Activated CD4-positive, alpha-beta T cell treated with anti-CD3 and anti-CD28 coated beads for 1 hour (primary cell): ENCODE measurements around the gene KLHL7.

Experiments
- DNase-seq: peaks from one replicate; pipeline ENCODE4 v3.0.0-alpha.2; 2020

KLHL7 gene

GRCh38 chr7:23105644-23106056, at the start of gene KLHL7:
TSS of gene KLHL7 (plus strand) at chr7:23105785. CDS start at chr7:23106027, 242 bp downstream.
- DNase-seq, result peak; percentile 92

- no peak for DNase-seq
Measured at GRCh38 chr7:23058408-23059096, 47.0 kb upstream of the KLHL7 start.

- no peak for DNase-seq
Measured at GRCh38 chr7:23061327-23061726, 44.3 kb upstream of the KLHL7 start.

GRCh38 chr7:23062452-23062851, 43.1 kb upstream of the KLHL7 start:
- no peak for DNase-seq

- DNase-seq, result no peak
Measured at GRCh38 chr7:23065974-23066373, 39.6 kb upstream of the KLHL7 start.

- no peak for DNase-seq
Measured at GRCh38 chr7:23067271-23067670, 38.3 kb upstream of the KLHL7 start.

GRCh38 chr7:23072048-23072447, 33.5 kb upstream of the KLHL7 start:
- DNase-seq, result no peak

GRCh38 chr7:23072922-23073321, 32.7 kb upstream of the KLHL7 start:
- DNase-seq, result no peak

GRCh38 chr7:23074443-23075261, 30.9 kb upstream of the KLHL7 start:
- DNase-seq, result no peak

GRCh38 chr7:23075571-23075970, 30.0 kb upstream of the KLHL7 start:
- no peak for DNase-seq

- no peak for DNase-seq
Measured at GRCh38 chr7:23076772-23077171, 28.8 kb upstream of the KLHL7 start.

GRCh38 chr7:23093111-23093510, 12.5 kb upstream of the KLHL7 start:
- no peak for DNase-seq

GRCh38 chr7:23093546-23093945, 12.0 kb upstream of the KLHL7 start:
- no peak for DNase-seq

- no peak for DNase-seq
Measured at GRCh38 chr7:23096518-23097290, 8.9 kb upstream of the KLHL7 start.

- DNase-seq, result no peak
Measured at GRCh38 chr7:23098029-23098428, 7.6 kb upstream of the KLHL7 start.

- no peak for DNase-seq
Measured at GRCh38 chr7:23098460-23098859, 7.1 kb upstream of the KLHL7 start.

GRCh38 chr7:23100697-23101096, 4.9 kb upstream of the KLHL7 start:
- no peak for DNase-seq

GRCh38 chr7:23105086-23105643, 420 bp upstream of the KLHL7 start:
- DNase-seq, result no peak

- peak; percentile 29 for DNase-seq
Measured at GRCh38 chr7:23106057-23106822, 655 bp downstream of the KLHL7 start.

- no peak for DNase-seq
Measured at GRCh38 chr7:23106823-23107663, 1.5 kb downstream of the KLHL7 start.

- no peak for DNase-seq
Measured at GRCh38 chr7:23107781-23108180, 2.2 kb downstream of the KLHL7 start.
